Measurements from ENCODE around the gene ISL2.

DNA sequence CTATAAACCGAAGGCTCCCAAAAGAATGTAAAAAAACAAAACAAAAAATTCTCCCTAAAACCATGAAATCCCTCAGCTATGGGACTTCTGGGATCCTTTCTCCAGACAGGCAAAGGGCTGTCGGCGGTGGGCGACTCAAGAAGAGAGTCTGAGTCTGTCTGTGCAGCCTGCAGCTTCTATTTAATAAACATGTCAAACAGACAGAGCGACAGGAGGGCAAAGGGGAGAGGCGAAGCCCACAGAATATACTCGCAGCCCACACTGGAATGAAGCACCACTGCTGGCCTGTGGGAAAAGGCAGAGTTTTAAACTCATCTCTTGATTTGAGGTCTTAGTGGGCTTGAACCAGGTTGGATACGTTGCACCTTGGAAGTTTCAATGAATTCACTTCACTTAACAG is 40.2 kb downstream of the ISL2 start:
- no peak for TF ChIP-seq YY1 (IDR thresholded peaks at IDR 0.05; ENCODE audit: insufficient read depth, insufficient read length)
- TF ChIP-seq ZNF274 (IDR thresholded peaks at IDR 0.05; ENCODE audit: low read depth, low read length), result no peak
- no peak for TF ChIP-seq SUZ12 (IDR thresholded peaks at IDR 0.05; ENCODE audit: extremely low read depth, insufficient read depth, insufficient read length)
